ENCODE data around the gene TMEM41B.
A peak's percentile ranks its signal among the peaks of the same experiment; 100 is the strongest.
"Not testable (repeated sequence)": the region's sequence is repeated elsewhere in the genome, so short reads cannot be mapped to it uniquely, and the experiment has no call there.

Gene TMEM41B

GRCh38 chr11:9304178-9304577 lies 10.2 kb downstream of the TMEM41B start:
- DNase-seq: no peak

GRCh38 chr11:9302448-9302847 lies 11.9 kb downstream of the TMEM41B start:
- no peak for DNase-seq

- no peak for DNase-seq
Observed at GRCh38 chr11:9301720-9302119, 12.7 kb downstream of the TMEM41B start.

GRCh38 chr11:9293646-9294045 lies 20.7 kb downstream of the TMEM41B start:
- DNase-seq: no peak

GRCh38 chr11:9285850-9286587 lies 28.4 kb downstream of the TMEM41B start:
- no peak for DNase-seq

- no peak for DNase-seq
Observed at GRCh38 chr11:9280655-9281301, 33.6 kb downstream of the TMEM41B start.

- no peak for DNase-seq
Observed at GRCh38 chr11:9277176-9277575, 37.2 kb downstream of the TMEM41B start.

- DNase-seq: peak; percentile 35
Observed at GRCh38 chr11:9276571-9276970, 37.8 kb downstream of the TMEM41B start.

GRCh38 chr11:9274499-9275258 lies 39.7 kb downstream of the TMEM41B start:
- DNase-seq: no peak

- DNase-seq: no peak
Observed at GRCh38 chr11:9273376-9274336, 40.7 kb downstream of the TMEM41B start.

GRCh38 chr11:9269492-9270013 lies 44.8 kb downstream of the TMEM41B start:
- no peak for DNase-seq

GRCh38 chr11:9267680-9268079 lies 46.7 kb downstream of the TMEM41B start:
- DNase-seq: no peak

- DNase-seq: no peak
Observed at GRCh38 chr11:9266926-9267325, 47.5 kb downstream of the TMEM41B start.

GRCh38 chr11:9266132-9266736 lies 48.2 kb downstream of the TMEM41B start:
- DNase-seq: no peak

- DNase-seq: peak; percentile 96
Observed at GRCh38 chr11:9265211-9266131, 48.9 kb downstream of the TMEM41B start, which contains the start of gene DENND5A. TSS of gene DENND5A (minus strand) at chr11:9265350. CDS start at chr11:9265069, 281 bp downstream.

- DNase-seq: peak; percentile 91
Observed at GRCh38 chr11:9264316-9265210, 49.8 kb downstream of the TMEM41B start.

- DNase-seq: no peak
Observed at GRCh38 chr11:9263840-9264315, 50.5 kb downstream of the TMEM41B start.

GRCh38 chr11:9260838-9261146 lies 53.6 kb downstream of the TMEM41B start:
- not testable (repeated sequence) for DNase-seq

Measured in eye (tissue), 1 donor.